ENCODE measurements around the gene GRHL1. TPM values are rescaled to one million over a fixed set of nuclear protein-coding genes. Genes with fewer than 3 reads are reported as not detected.

Gene GRHL1
- total and polyA plus RNA-seq, 2 of the 8 experiments (the other 6 are each of a cell fraction or from before 2014, with no cell fraction given), result 1.3 to 3.6 TPM

- Histone ChIP-seq H3K9ac (replicated peaks in 1 of 4; ENCODE audit: extremely low read depth in 1 of 4, low read depth in 3 of 4, low read length in 3 of 4) (no peak overlapping the region), H3K23me2 (ENCODE audit: low read depth, low read length) (no peaks in the 10 kb centered on the region), H3K27ac (ENCODE audit: low read depth, low read length) (no peak overlapping the region), H4K5ac (ENCODE audit: insufficient read length, low read depth, low read length) (no peak overlapping the region), H3K4me2 (ENCODE audit: insufficient read depth in 1 of 2, low read depth in 2 of 2, low read length in 2 of 2) (no peak overlapping the region), H3K18ac (ENCODE audit: extremely low read depth, low read length) (no peak overlapping the region), H4K8ac (ENCODE audit: extremely low read depth, insufficient read depth, low read length) (no peak overlapping the region), H2BK120ac (replicated peaks; ENCODE audit: low read depth, low read length) (no peak overlapping the region), H2BK12ac (ENCODE audit: low read depth, low read length) (no peak overlapping the region), H2BK5ac (ENCODE audit: low read depth, low read length) (no peak overlapping the region), H2BK20ac (ENCODE audit: low read length) (no peak overlapping the region), H3K4me1 (replicated peaks in 1 of 4; ENCODE audit: control insufficient read depth in 3 of 4, insufficient read depth in 4 of 4, low read length in 3 of 4) (no peaks in the 10 kb centered on the region; a peak in 1 of 7 replicates), H2BK15ac (ENCODE audit: low read length) (no peak overlapping the region), H3K27me3 (replicated peaks in 1 of 4; ENCODE audit: control insufficient read depth in 3 of 4, extremely low read depth in 1 of 4, insufficient read depth in 3 of 4, low read length in 3 of 4) (no peaks in the 10 kb centered on the region), H2AK5ac (ENCODE audit: low read depth, low read length) (no peak overlapping the region), H4K20me1 (replicated peaks in 1 of 2; ENCODE audit: control insufficient read depth in 1 of 2, insufficient read depth in 2 of 2, low read length in 2 of 2) (no peaks in the 10 kb centered on the region), H3K79me1 (ENCODE audit: low read depth, low read length) (no peaks in the 10 kb centered on the region), H3K56ac (replicated peaks; ENCODE audit: insufficient read length, low read depth, low read length) (no peak overlapping the region), H3K14ac (ENCODE audit: insufficient read length) (no peak overlapping the region), H3K9me3 (ENCODE audit: insufficient read depth in 2 of 2, low read depth in 1 of 2, low read length in 1 of 2) (no peaks in the 10 kb centered on the region), H4K91ac (replicated peaks; ENCODE audit: insufficient read length, low read length) (no peak overlapping the region), H3K23ac (ENCODE audit: insufficient read length) (no peak overlapping the region), H3K4me3 (ENCODE audit: extremely low read depth in 1 of 4, insufficient read depth in 2 of 4, low read depth in 3 of 4, low read length in 4 of 4) (no peak overlapping the region), H3K36me3 (ENCODE audit: control insufficient read depth in 2 of 4, insufficient read depth in 4 of 4, low read length in 3 of 4) (peaks cover 0 to 7% (median 0%) of the 10 kb centered on the region in 4 experiments; a peak in 1 of 8 replicates), H2AFZ (ENCODE audit: low read length) (no peak overlapping the region), H3K79me2 (ENCODE audit: control insufficient read depth in 1 of 2, insufficient read depth in 2 of 2, low read length in 2 of 2) (no peaks in the 10 kb centered on the region), H3K4ac (replicated peaks; ENCODE audit: insufficient read length, low read depth, low read length) (no peak overlapping the region)
- no peak for DNase-seq (ENCODE audit: low read depth in 1 of 2, low spot score in 2 of 2)
- POLR2A ChIA-PET (ENCODE audit: partially characterized antibody), result interaction anchor here (1.4 kb wide), 1 partner anchor 8 kb away, joined by 3 read pairs; no protein-coding TSS in a partner anchor
- WGBS, 2 experiments (ENCODE audit: extremely low coverage in 1 of 2, insufficient coverage in 1 of 2, insufficient read length in 1 of 2, insufficient replicate concordance in 2 of 2, low coverage in 1 of 2, low lambda C conversion rate in 2 of 2, missing lambda C conversion rate in 1 of 2), result 86% methylated on average over 1 of the region's 1 CpG; no CpG with 5 or more reads in 1 of the 2 experiments
- CTCF ChIA-PET (ENCODE audit: partially characterized antibody), result no interaction called here
- FAIRE-seq, result no peak
- no peak for TF ChIP-seq TCF12 (IDR thresholded peaks at IDR 0.05; ENCODE audit: low read depth, low read length)
- no peak for TF ChIP-seq ATF2 (IDR thresholded peaks at IDR 0.05; ENCODE audit: low read length)
- TF ChIP-seq SIN3A (conservative IDR thresholded peaks at IDR 0.05 in 1 of 2, IDR thresholded peaks at IDR 0.05 in 1 of 2; ENCODE audit: low read depth in 1 of 2, low read length in 2 of 2), result no peak
- no peak for TF ChIP-seq JUND (IDR thresholded peaks at IDR 0.05; ENCODE audit: low read length)
- no peak for TF ChIP-seq ZNF274 (IDR thresholded peaks at IDR 0.05; ENCODE audit: borderline replicate concordance, extremely low read depth, low read length)
- TF ChIP-seq NRF1 (IDR thresholded peaks at IDR 0.05; ENCODE audit: low read depth, low read length), result no peak
- TF ChIP-seq SUZ12 (IDR thresholded peaks at IDR 0.05; ENCODE audit: low read length), result no peak
- TF ChIP-seq RBBP5 (IDR thresholded peaks at IDR 0.05; ENCODE audit: borderline replicate concordance, low read depth, low read length), result no peak
- no peak for TF ChIP-seq CEBPB (IDR thresholded peaks at IDR 0.05; ENCODE audit: low read depth, low read length)
- no peak for TF ChIP-seq SIRT6 (IDR thresholded peaks at IDR 0.05; ENCODE audit: low read length)
- TF ChIP-seq HDAC2 (IDR thresholded peaks at IDR 0.05; ENCODE audit: borderline replicate concordance in 1 of 2, low read depth in 2 of 2, low read length in 2 of 2), result no peak
- no peak for TF ChIP-seq GTF2F1 (IDR thresholded peaks at IDR 0.05; ENCODE audit: borderline replicate concordance, low read depth, low read length)
- TF ChIP-seq TAF7 (optimal IDR thresholded peaks at IDR 0.05; ENCODE audit: borderline replicate concordance, low read depth, low read length), result no peak
Measured at GRCh38 chr2:9905413-9905812, 46.1 kb upstream of the GRHL1 start.

All from H1 (cell line).